Ovary (tissue), 3 donors: ENCODE measurements around the gene RPL31.

Source experiments
- CTCF ChIP-seq, 3 donors: fragments of 450-650 bp in 2 of 3; fragments of 200-600 bp in 1 of 3; IDR thresholded peaks; one replicate each; pipeline versions ENCODE4 v1.5.1 to v1.8.0; 2016 to 2022; ENCODE audit warnings: antibody characterized with exemption in 3 of 3, mild to moderate bottlenecking in 1 of 3
- POLR2A ChIP-seq: fragments of 450-650 bp; IDR thresholded peaks from one replicate; pipeline ENCODE4 v1.6.1; 2017; ENCODE audit warnings: antibody characterized with exemption, mild to moderate bottlenecking, moderate library complexity
- donor health status: DM: no; HTN: no; CAD: no.

- TF ChIP-seq CTCF (IDR thresholded peaks at IDR 0.05) = no peak
- TF ChIP-seq POLR2A = no peak
Observed at GRCh38 chr2:100981011-100981410, 21.1 kb upstream of the RPL31 start.
